Activated T-helper 1 cell treated with anti-CD3 and anti-CD28 coated beads, Interleukin-2, amount 50 U/mL, for 16 hours (primary cell): ENCODE data around the gene SEC11A.
"Not testable (repeated sequence)": the region's sequence is repeated elsewhere in the genome, so short reads cannot be mapped to it uniquely, and the experiment has no call there.

Experiments used
- DNase-seq, 2 donors: peaks; one replicate each; pipeline ENCODE4 v3.0.0-alpha.2; 2020; ENCODE audit warnings: low read depth in 1 of 2, low spot score in 1 of 2

SEC11A gene

DNA sequence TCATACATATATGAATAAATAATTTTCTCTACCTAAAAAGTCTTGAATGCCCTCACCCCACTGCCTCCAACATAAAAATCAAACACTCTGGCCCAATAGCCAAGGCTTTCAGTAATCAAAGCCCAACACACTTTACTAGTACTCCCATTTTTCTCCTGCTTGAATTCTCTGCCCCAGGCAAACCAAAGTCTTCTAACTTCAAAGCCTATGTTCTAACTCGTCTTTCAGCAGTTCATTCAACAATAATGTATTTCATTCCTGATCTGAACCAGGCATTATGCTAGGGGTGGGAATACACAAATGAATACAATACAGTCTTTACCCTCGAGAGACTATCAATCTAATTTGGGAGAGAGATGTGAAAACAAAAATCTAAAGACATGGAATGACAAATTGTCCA lies 21.1 kb upstream of the SEC11A start:
- DNase-seq: no peak

DNA sequence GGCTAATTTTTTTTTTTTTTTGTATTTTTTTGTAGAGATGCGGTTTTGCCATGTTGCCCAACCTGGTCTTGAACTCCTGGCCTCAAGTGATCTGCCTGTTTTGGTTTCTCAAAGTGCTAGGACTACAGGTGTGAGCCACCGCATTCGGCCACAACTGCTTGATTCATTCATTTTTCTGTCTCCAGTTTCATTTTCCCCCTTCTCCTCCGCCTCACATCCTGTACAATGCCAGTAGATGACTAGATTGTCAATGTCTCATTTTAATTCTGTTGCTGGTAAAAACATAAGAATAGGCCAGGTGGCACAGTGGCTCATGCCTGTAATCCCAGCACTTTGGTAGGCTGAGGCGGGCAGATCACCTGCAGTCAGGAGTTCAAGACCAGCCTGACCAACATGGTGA lies 20.4 kb upstream of the SEC11A start:
- DNase-seq: peak in 1 of 2 donors; percentile 42

GRCh38 chr15:84735480-84736061 lies 19.6 kb upstream of the SEC11A start:
- not testable (repeated sequence) for DNase-seq

GRCh38 chr15:84734794-84735479 lies 19.0 kb upstream of the SEC11A start:
- peak; percentile 28 to 54 for DNase-seq

- no peak for DNase-seq
These were observed 15.8 kb upstream of the SEC11A start for GRCh38 chr15:84731774-84732173.

GRCh38 chr15:84727429-84727828 lies 11.5 kb upstream of the SEC11A start:
- no peak for DNase-seq

DNA sequence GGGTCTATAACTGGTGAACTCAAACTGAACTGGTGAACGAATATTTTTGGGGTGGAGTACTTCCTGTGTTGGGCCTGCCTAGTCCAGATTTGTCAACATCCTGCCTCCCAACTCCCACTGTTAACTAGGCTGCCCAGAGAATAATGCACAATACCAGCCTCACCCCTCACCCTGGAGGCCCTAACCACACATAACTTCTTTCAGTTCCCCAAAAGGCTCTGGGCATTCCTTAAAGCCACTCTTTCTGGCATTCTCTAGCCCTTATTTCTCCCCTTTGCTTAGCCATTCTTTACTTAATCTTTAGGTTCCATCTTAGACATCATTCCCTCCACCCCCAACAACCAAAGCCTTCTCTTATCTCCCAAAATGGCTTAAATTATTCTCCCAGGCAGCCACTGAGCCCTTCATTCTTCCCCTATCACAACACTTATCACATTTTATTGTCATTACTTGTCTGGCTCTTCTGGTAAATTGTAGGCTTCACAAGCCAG lies 9.1 kb upstream of the SEC11A start:
- DNase-seq: no peak

DNA sequence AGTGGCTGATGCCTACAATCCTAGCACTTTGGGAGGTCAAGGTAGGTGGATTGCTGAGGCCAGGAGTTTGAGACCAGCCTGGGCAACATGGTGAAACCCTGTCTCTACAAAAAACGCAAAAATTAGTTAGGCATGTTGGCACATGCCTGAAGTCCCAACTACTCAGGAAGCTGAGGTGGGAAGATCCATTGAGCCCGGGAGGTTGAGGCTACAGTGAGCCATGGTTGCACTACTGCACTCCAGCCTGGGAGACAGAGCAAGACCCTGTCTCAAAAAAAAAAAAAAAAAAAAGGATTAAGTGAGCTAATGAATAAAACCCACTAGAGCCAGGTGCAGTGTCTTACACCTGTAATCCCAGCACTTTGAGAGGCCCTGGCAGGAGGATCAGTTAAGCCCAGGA lies 6.7 kb upstream of the SEC11A start:
- DNase-seq: no peak

- no peak for DNase-seq
These were observed 5.4 kb upstream of the SEC11A start for GRCh38 chr15:84721371-84721770.

GRCh38 chr15:84715441-84716035 lies 401 bp downstream of the SEC11A start:
- DNase-seq: peak in 1 of 2 donors; percentile 9

GRCh38 chr15:84714821-84715220 lies 1.1 kb downstream of the SEC11A start:
- no peak for DNase-seq

DNA sequence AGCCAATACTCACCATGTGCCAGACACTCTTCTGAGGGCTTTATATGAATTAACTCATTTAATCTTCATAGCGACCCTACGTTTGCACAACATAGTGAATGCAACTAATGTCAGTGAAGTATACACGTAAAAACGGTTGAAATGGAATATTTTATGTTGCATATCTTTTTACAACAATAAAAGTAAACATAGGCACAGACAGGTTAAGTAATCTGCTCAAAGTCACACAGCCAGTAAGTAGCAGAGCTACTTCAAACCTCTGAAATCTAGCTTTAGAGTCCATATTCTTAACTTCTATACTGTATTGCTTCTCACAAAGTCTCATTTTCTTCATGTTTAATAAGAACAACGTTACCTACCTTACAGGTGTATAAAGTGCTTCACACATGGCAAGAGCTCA lies 1.6 kb downstream of the SEC11A start:
- no peak for DNase-seq

GRCh38 chr15:84703808-84704207 lies 12.1 kb downstream of the SEC11A start:
- no peak for DNase-seq

GRCh38 chr15:84702961-84703482 lies 12.9 kb downstream of the SEC11A start:
- DNase-seq: no peak

DNA sequence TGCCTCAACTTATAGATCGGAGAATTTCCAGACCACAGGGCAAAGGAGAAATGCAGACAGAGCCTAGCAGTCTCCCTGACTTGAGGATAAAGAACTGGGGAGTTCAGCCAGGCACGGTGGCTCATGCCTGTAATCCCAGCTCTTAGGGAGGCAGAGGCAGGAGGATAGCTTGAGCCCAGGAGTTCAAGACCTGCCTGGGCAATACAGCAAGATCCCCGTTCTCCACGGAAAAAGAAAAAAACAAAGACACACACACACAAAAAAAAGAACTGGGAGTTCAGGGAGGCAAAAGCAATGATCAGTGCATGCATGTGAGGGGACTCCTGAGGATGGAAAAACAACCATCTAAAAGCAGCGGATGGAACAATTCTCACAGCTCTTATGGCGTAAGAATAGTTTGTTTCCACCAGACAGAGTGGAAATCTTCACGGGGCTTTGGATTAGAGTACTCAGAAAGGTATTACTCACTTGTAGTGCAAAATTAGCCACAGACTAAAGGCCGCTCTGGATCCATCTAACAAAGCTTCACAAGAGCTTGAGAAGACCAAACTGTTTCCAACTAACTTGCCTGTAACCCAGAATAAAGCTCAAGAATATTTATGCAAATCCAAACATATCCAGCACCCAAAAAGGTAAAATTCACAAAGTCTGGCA lies 16.3 kb downstream of the SEC11A start:
- no peak for DNase-seq

DNA sequence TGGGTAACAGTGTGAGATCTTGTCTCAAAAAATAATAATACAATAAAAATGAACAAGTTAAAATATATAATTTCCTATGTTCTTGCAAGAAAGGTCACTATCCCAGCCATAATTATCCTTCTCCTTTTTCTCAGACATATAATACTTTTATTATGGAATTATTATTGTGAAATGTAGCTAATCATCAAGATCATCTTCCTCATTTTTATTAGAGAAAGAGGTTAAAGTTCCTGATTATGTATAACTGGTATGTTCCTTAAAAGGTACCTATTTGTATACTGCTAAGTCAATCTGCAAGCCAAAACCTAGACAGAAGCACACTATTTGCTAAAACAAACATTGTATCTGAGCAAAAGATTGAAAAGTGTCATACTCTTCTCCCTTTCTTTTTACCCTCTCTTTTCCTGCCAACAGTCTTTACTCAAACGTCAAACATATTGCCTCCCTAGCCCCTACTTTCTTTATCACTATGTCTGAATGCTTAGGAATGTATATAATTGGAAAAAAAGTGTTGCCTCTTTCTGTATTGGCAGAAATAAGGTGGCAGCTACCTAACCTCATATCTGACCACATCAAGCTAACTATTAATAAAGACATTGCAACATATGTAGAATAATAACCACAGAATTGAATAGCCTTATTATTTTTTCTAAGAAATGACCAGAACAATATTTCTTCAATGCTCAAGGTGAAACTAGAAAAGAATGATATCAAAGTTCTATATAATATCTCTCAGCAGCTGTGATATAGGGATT lies 18.5 kb downstream of the SEC11A start:
- DNase-seq: no peak

- no peak for DNase-seq
These were observed 19.2 kb downstream of the SEC11A start for GRCh38 chr15:84696757-84697156.

DNA sequence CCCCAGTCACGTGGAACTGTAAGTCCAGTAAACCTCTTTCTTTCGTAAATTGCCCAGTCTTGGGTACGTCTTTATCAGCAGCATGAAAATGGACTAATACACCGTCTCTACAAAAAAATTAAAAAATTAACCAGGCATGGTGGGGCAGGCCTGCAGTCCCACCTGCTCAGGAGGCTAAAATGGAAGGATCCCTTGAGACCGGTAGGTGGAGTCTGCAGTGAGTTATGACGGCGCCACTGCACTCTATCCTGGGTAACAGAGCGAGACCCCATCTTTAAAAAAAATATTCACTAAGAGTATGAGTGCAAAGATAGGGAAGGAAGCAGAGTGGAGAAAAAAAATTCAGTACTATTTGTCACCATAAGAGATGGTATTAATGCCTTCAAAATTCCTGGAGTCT lies 25.6 kb downstream of the SEC11A start:
- no peak for DNase-seq

GRCh38 chr15:84689858-84690257 lies 26.1 kb downstream of the SEC11A start:
- no peak for DNase-seq

DNA sequence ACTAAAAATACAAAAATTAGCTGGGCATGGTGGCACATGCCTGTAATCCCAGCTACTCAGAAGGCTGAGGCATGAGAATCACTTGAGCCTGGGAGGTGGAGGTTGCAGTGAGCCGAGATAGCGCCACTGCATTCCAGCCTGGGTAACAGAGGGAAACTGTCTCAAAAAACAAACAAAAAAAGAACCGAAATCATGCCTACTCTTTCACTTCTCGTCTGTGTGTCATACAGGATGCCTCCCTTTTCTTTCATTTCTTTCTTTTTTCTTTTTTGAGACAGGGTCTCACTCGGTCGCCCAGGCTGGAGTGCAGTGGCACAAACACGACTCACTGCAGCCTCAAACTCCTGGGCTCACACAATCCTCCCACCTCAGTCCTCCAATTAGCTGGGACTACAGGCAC lies 29.5 kb downstream of the SEC11A start:
- not testable (repeated sequence) for DNase-seq

GRCh38 chr15:84685304-84685703 lies 30.6 kb downstream of the SEC11A start:
- DNase-seq: no peak
